HG03558 (cell line): ENCODE measurements around the gene GBP2.

ENCODE experiments used
- ATAC-seq: cut with Tn5 transposase; IDR thresholded peaks from one replicate; pipeline ENCODE4 v1.9.1; 2021; ENCODE audit warnings: moderate number of reproducible peaks; ENCODE audit not compliant: unreplicated experiment; ENCODE audit errors: extremely low read depth

Gene GBP2

DNA sequence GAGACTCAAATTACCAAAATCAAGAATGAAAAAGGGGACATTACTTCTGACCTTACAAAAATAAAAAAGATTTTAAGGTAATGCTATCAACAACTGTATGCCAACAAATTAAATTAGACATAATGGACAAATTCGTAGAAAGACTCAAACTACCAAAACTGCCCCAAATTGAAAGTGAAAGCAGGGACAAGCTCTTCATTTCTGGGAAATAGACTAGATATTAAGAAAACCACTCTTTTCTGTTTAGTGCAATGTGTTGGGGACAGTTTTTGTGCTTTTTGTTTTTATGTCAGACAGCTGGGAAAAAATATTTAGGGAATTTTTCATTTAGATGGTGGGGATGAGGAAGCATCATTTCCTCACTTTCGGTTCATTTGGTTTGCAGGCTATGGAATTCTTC lies 56.0 kb downstream of the GBP2 start:
- no peak for ATAC-seq

DNA sequence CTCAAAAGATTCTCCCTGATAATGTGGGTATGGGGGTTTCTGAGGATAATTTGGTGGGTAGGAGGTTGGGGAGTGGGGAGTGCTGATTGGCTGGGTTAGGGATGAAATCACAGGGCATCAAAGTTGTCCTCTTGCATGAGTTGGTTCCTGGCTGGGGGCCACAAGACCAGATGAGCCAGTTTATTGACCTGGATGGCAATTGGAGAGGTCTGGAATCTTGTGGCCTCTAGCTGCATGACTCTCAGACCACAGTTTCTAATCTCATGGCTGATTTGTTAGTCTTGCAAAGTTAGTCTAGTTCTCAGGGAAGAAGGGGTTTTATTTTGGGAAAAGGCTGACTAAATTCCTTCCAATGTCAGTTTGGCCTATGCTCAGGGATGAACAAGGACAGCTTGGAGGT lies 57.6 kb downstream of the GBP2 start:
- no peak for ATAC-seq

GRCh38 chr1:89065079-89065868 lies 60.6 kb downstream of the GBP2 start, which contains the start of gene GBP1:
Gene GBP1 (minus strand): TSS chr1:89065208. CDS start chr1:89063234, 1,974 bp downstream.
- peak; percentile 45 for ATAC-seq

DNA sequence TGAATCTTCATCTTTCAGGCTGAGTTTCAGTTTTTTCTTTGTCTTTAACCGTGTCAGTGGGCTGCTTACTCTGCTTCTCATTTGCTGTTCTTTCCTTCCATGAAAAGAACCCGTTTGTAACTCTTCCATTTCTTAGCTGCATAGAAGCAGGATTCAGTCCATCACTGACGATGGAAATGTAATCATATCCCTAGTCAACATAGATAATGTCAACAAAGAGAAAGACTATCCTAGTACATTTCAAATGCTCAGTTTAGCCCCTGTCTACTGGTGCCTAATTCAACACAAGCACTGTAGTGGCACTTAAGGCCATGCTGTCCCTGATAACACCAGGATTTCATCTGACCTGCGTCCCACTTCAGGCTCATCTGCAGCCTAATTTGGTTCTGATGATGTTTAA lies 61.3 kb downstream of the GBP2 start:
- ATAC-seq = no peak

GRCh38 chr1:89063094-89063493 lies 62.8 kb downstream of the GBP2 start:
- ATAC-seq = no peak

DNA sequence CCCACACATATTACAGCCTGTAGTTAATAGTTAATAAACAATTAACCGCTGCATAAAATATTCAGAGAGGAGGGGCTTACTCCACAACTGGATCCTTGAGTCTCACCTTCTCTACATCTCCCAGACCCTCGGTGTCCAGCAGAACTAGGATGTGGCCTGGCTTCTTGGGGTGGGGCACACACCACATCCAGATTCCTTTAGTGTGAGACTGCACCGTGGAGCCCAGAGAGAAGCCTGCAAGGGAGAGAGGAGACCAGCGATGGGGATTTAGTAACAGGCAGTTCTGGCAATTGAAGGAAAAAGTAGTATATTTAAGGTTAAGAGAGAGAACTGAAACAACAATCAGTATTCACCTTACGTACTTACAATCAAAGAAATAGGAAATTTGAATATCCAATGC lies 65.8 kb downstream of the GBP2 start:
- no peak for ATAC-seq
